ENCODE results near the gene CCL26.

CCL26 gene

GRCh38 chr7:75807452-75807851, 35.4 kb upstream of the CCL26 start:
- DNase-seq (ENCODE audit: extremely low read depth, low read depth) = no peak
- H3K4me3 ChIP-seq (replicated peaks; ENCODE audit: low read depth, low read length) = no peak overlapping the region
- no peak for TF ChIP-seq CTCF (IDR thresholded peaks at IDR 0.05; ENCODE audit: low read depth, low read length, missing control alignments)

GRCh38 chr7:75806560-75807307, 34.7 kb upstream of the CCL26 start:
- no peak for DNase-seq (ENCODE audit: extremely low read depth, low read depth)
- TF ChIP-seq CTCF (IDR thresholded peaks at IDR 0.05; ENCODE audit: low read depth, low read length, missing control alignments) = no peak
- H3K4me3 ChIP-seq (replicated peaks; ENCODE audit: low read depth, low read length) = no peak overlapping the region

- no peak for TF ChIP-seq CTCF (IDR thresholded peaks at IDR 0.05; ENCODE audit: low read depth, low read length, missing control alignments)
- no peak for DNase-seq (ENCODE audit: extremely low read depth, low read depth)
- H3K4me3 ChIP-seq (replicated peaks; ENCODE audit: low read depth, low read length) = no peak overlapping the region
Observed at GRCh38 chr7:75804705-75805104, 32.7 kb upstream of the CCL26 start.

GRCh38 chr7:75804004-75804403, 32.0 kb upstream of the CCL26 start:
- DNase-seq (ENCODE audit: extremely low read depth, low read depth) = no peak
- TF ChIP-seq CTCF (IDR thresholded peaks at IDR 0.05; ENCODE audit: low read depth, low read length, missing control alignments) = no peak
- no peak overlapping the region for H3K4me3 ChIP-seq (replicated peaks; ENCODE audit: low read depth, low read length)

- DNase-seq (ENCODE audit: extremely low read depth, low read depth) = no peak
- TF ChIP-seq CTCF (IDR thresholded peaks at IDR 0.05; ENCODE audit: low read depth, low read length, missing control alignments) = no peak
Observed at GRCh38 chr7:75802552-75802821, 30.5 kb upstream of the CCL26 start.

GRCh38 chr7:75798770-75799169, 26.8 kb upstream of the CCL26 start:
- no peak overlapping the region for H3K4me3 ChIP-seq (replicated peaks; ENCODE audit: low read depth, low read length)
- DNase-seq (ENCODE audit: extremely low read depth, low read depth) = no peak
- no peak for TF ChIP-seq CTCF (IDR thresholded peaks at IDR 0.05; ENCODE audit: low read depth, low read length, missing control alignments)

More at GRCh38 chr7:75802552-75802821, 30.5 kb upstream of the CCL26 start:
- no peak overlapping the region for H3K4me3 ChIP-seq (replicated peaks; ENCODE audit: low read depth, low read length)

- DNase-seq (ENCODE audit: extremely low read depth, low read depth) = no peak
- no peak overlapping the region for H3K4me3 ChIP-seq (replicated peaks; ENCODE audit: low read depth, low read length)
- no peak for TF ChIP-seq CTCF (IDR thresholded peaks at IDR 0.05; ENCODE audit: low read depth, low read length, missing control alignments)
Observed at GRCh38 chr7:75796420-75796819, 24.4 kb upstream of the CCL26 start.

Data from HFF-Myc (cell line).